WTC11 (cell line): Measurements from ENCODE around the gene ZBTB8A. TPM values are rescaled to one million over a fixed set of nuclear protein-coding genes. Genes with fewer than 3 reads are reported as not detected.
A peak's percentile ranks its signal among the peaks of the same experiment; 100 is the strongest.

Source experiments
- ATAC-seq: fragments of 200-7000 bp; cut with Tn5 transposase; 2 replicates; pipeline ENCODE4 v1.10.0; 2021; ENCODE audit warnings: mild to moderate bottlenecking, moderate library complexity
- CTCF ChIA-PET: fragments of 300-600 bp; sonication (Branson Sonifier 250); formaldehyde crosslinking; loops from one replicate; lab custom pipeline; 2021; ENCODE audit warnings: antibody characterized with exemption; lab: Charles Lee
- POLR2A ChIA-PET: fragments of 350-600 bp; sonication (Branson Sonifier 250); formaldehyde crosslinking; loops from one replicate; lab custom pipeline; 2021; ENCODE audit warnings: antibody characterized with exemption; lab: Charles Lee
- DNase-seq: peaks from one replicate; pipeline ENCODE4 v3.0.0; 2021; ENCODE audit warnings: low spot score
- H3K27ac Mint-ChIP-seq: 2 replicates; pipeline ENCODE4 v1.8.0; 2021; ENCODE audit warnings: mixed read lengths
- H3K27me3 Mint-ChIP-seq: 2 replicates; pipeline ENCODE4 v1.8.0; 2021; ENCODE audit warnings: low read depth, mild to moderate bottlenecking, moderate library complexity, mixed read lengths
- H3K36me3 Mint-ChIP-seq: 2 replicates; pipeline ENCODE4 v1.8.0; 2021; ENCODE audit warnings: mixed read lengths
- H3K4me1 Mint-ChIP-seq: 2 replicates; pipeline ENCODE4 v1.8.0; 2022; ENCODE audit warnings: mixed read lengths
- H3K4me3 Mint-ChIP-seq: 2 replicates; pipeline ENCODE4 v1.8.0; 2021; ENCODE audit warnings: mild to moderate bottlenecking, moderate library complexity, mixed read lengths
- H3K9me3 Mint-ChIP-seq: 2 replicates; pipeline ENCODE4 v1.8.0; 2021; ENCODE audit warnings: mixed read lengths
- AFF4 ChIP-seq: sonication (generic); formaldehyde crosslinking; IDR thresholded peaks from 2 replicates; pipeline ENCODE4 v1.8.1; 2023; ENCODE audit warnings: mild to moderate bottlenecking, missing genetic modification reagents, borderline replicate concordance
- CDX4 ChIP-seq: fragments of 250-450 bp; sonication (Bioruptor Pico); IDR thresholded peaks from 2 replicates; pipeline ENCODE4 v1.9.0; 2021; ENCODE audit warnings: moderate library complexity, mild to moderate bottlenecking, inconsistent platforms, borderline replicate concordance
- JUN ChIP-seq: sonication (generic); formaldehyde crosslinking; IDR thresholded peaks from 2 replicates; pipeline ENCODE4 v1.8.0; 2023; ENCODE audit warnings: mild to moderate bottlenecking, missing genetic modification reagents
- MAX ChIP-seq: sonication (generic); formaldehyde crosslinking; IDR thresholded peaks from 2 replicates; pipeline ENCODE4 v1.8.0; 2022; ENCODE audit warnings: mild to moderate bottlenecking, missing genetic modification reagents
- MXD4 ChIP-seq: fragments of 250-450 bp; sonication (Bioruptor Pico); IDR thresholded peaks from 2 replicates; pipeline ENCODE4 v1.8.0; 2021; ENCODE audit warnings: mild to moderate bottlenecking, moderate library complexity, borderline replicate concordance
- NR1H2 ChIP-seq: sonication (generic); formaldehyde crosslinking; IDR thresholded peaks from 2 replicates; pipeline ENCODE4 v1.9.0; 2021; ENCODE audit warnings: mild to moderate bottlenecking, moderate library complexity, missing genetic modification reagents
- OVOL2 ChIP-seq: fragments of 250-450 bp; sonication (Bioruptor Pico); IDR thresholded peaks from 2 replicates; pipeline ENCODE4 v1.9.0; 2021; ENCODE audit warnings: mild to moderate bottlenecking, borderline replicate concordance
- PRDM15 ChIP-seq: sonication (generic); formaldehyde crosslinking; IDR thresholded peaks from 2 replicates; pipeline ENCODE4 v1.8.0; 2022; ENCODE audit warnings: missing genetic modification reagents
- PRRX2 ChIP-seq: fragments of 250-450 bp; sonication (Bioruptor Pico); IDR thresholded peaks from 2 replicates; pipeline ENCODE4 v1.8.0; 2021; ENCODE audit warnings: mild to moderate bottlenecking
- SMAD4 ChIP-seq: sonication (generic); formaldehyde crosslinking; IDR thresholded peaks from 2 replicates; pipeline ENCODE4 v1.8.0; 2022; ENCODE audit warnings: mild to moderate bottlenecking, missing genetic modification reagents
- SOX15 ChIP-seq: fragments of 250-450 bp; sonication (Bioruptor Pico); IDR thresholded peaks from 2 replicates; pipeline ENCODE4 v1.9.0; 2021; ENCODE audit warnings: mild to moderate bottlenecking
- USF1 ChIP-seq: sonication (generic); formaldehyde crosslinking; IDR thresholded peaks from 2 replicates; pipeline ENCODE4 v1.8.0; 2022; ENCODE audit warnings: mild to moderate bottlenecking, missing genetic modification reagents
- ZBTB43 ChIP-seq: sonication (generic); formaldehyde crosslinking; IDR thresholded peaks from 2 replicates; pipeline ENCODE4 v1.8.1; 2023; ENCODE audit warnings: mild to moderate bottlenecking, missing genetic modification reagents
- ZNF138 ChIP-seq: sonication (generic); formaldehyde crosslinking; conservative IDR thresholded peaks from 2 replicates; pipeline ENCODE4 v1.8.1; 2022; ENCODE audit warnings: mild to moderate bottlenecking, moderate library complexity, missing genetic modification reagents
- ZNF396 ChIP-seq: fragments of 250-450 bp; sonication (Bioruptor Pico); IDR thresholded peaks from 2 replicates; pipeline ENCODE4 v1.8.0; 2021; ENCODE audit warnings: mild to moderate bottlenecking, moderate library complexity, borderline replicate concordance
- ZNF416 ChIP-seq: fragments of 250-450 bp; sonication (Bioruptor Pico); IDR thresholded peaks from 2 replicates; pipeline ENCODE4 v1.9.0; 2021; ENCODE audit warnings: mild to moderate bottlenecking, inconsistent platforms
- ZNF425 ChIP-seq: fragments of 250-450 bp; sonication (Bioruptor Pico); conservative IDR thresholded peaks from 2 replicates; pipeline ENCODE4 v1.9.0; 2021; ENCODE audit warnings: mild to moderate bottlenecking
- ZNF532 ChIP-seq: fragments of 250-450 bp; sonication (Bioruptor Pico); IDR thresholded peaks from 2 replicates; pipeline ENCODE4 v1.9.0; 2021; ENCODE audit warnings: mild to moderate bottlenecking, borderline replicate concordance
- total RNA-seq: library from RNA; stranded (reverse); gene quantifications from 3 replicates; pipeline ENCODE4 v1.2.3, GENCODE V29; 2021

ZBTB8A gene
- total RNA-seq, 1 experiment from 2014 or later, result 7.7 TPM

GRCh38 chr1:32609180-32609579, 70.0 kb downstream of the ZBTB8A start (continued):
- TF ChIP-seq PRDM15, result no peak
- TF ChIP-seq NR1H2, result no peak
- no peak for TF ChIP-seq OVOL2 (CRISPR knock-in tag)
- TF ChIP-seq ZNF416, result no peak
- TF ChIP-seq MXD4 (CRISPR knock-in tag), result no peak
- no peak for TF ChIP-seq MAX
- TF ChIP-seq PRRX2 (CRISPR knock-in tag), result no peak
- no peak for TF ChIP-seq CDX4
- no peak for TF ChIP-seq JUN (CRISPR knock-in tag)
- TF ChIP-seq AFF4, result no peak
- TF ChIP-seq ZNF138 (CRISPR knock-in tag), result no peak
- no peak for TF ChIP-seq ZNF532 (CRISPR knock-in tag)
- no peak for TF ChIP-seq ZNF396 (CRISPR knock-in tag)
- TF ChIP-seq, all 79 proteins: peak for 0

- no peaks in the 10 kb centered on the region for H3K9me3 Mint-ChIP-seq
- no peaks in the 10 kb centered on the region for H3K36me3 Mint-ChIP-seq
- H3K4me1 Mint-ChIP-seq, result peaks cover 5% of the 10 kb centered on the region
- ChIA-PET CTCF (interaction anchor here (0.7 to 2.4 kb wide), 3 partner anchors 76 to 160 kb away, joined by 3 to 14 read pairs (median 3); no protein-coding TSS in a partner anchor), POLR2A (interaction anchor here (1.5 kb wide), 1 partner anchor 39 kb away, joined by 7 read pairs; the partner anchor contains the start of gene RBBP4)
- no peak for DNase-seq
- no peak; the same call in 1 of the 2 replicates for ATAC-seq
- H3K27ac Mint-ChIP-seq, result no peak overlapping the region
- TF ChIP-seq SOX15 (CRISPR knock-in tag) (no peak), MXD4 (CRISPR knock-in tag) (no peak), SMAD4 (CRISPR knock-in tag) (no peak), ZBTB43 (CRISPR knock-in tag) (0 out of 2 replicates have a peak, but pooled peaks have one; percentile 27), ZNF425 (CRISPR knock-in tag) (no peak), USF1 (CRISPR knock-in tag) (no peak)
- peak overlapping the region; percentile 75 for H3K4me3 Mint-ChIP-seq
- no peaks in the 10 kb centered on the region for H3K27me3 Mint-ChIP-seq
Observed at GRCh38 chr1:32611859-32612188, 72.6 kb downstream of the ZBTB8A start.
